ENCODE measurements around the gene SMYD2.

SMYD2 gene

GRCh38 chr1:214303141-214303930, 22.4 kb downstream of the SMYD2 start:
- DNase-seq: no peak

- no peak for DNase-seq
These were observed 24.3 kb downstream of the SMYD2 start for GRCh38 chr1:214305164-214305751.

GRCh38 chr1:214306269-214306668, 25.3 kb downstream of the SMYD2 start:
- no peak for DNase-seq

GRCh38 chr1:214310010-214310409, 29.1 kb downstream of the SMYD2 start:
- DNase-seq: no peak

GRCh38 chr1:214310777-214311690, 30.1 kb downstream of the SMYD2 start:
- DNase-seq: no peak

- DNase-seq: no peak
These were observed 31.6 kb downstream of the SMYD2 start for GRCh38 chr1:214312530-214313051.

GRCh38 chr1:214314178-214314843, 33.4 kb downstream of the SMYD2 start:
- no peak for DNase-seq

GRCh38 chr1:214316593-214316992, 35.6 kb downstream of the SMYD2 start:
- DNase-seq: no peak

- no peak for DNase-seq
These were observed 36.3 kb downstream of the SMYD2 start for GRCh38 chr1:214317300-214317699.

GRCh38 chr1:214317734-214318133, 36.8 kb downstream of the SMYD2 start:
- DNase-seq: no peak

- no peak for DNase-seq
These were observed 37.4 kb downstream of the SMYD2 start for GRCh38 chr1:214318356-214318755.

GRCh38 chr1:214318956-214319736, 38.2 kb downstream of the SMYD2 start:
- DNase-seq: no peak

GRCh38 chr1:214319938-214320337, 39.0 kb downstream of the SMYD2 start:
- no peak for DNase-seq

GRCh38 chr1:214321705-214322453, 40.9 kb downstream of the SMYD2 start:
- DNase-seq: no peak

GRCh38 chr1:214324896-214325800, 44.2 kb downstream of the SMYD2 start:
- no peak for DNase-seq

GRCh38 chr1:214326406-214326805, 45.4 kb downstream of the SMYD2 start:
- no peak for DNase-seq

- no peak for DNase-seq
These were observed 46.6 kb downstream of the SMYD2 start for GRCh38 chr1:214327514-214327913.

- DNase-seq: peak; percentile 67
These were observed 48.0 kb downstream of the SMYD2 start for GRCh38 chr1:214328770-214329469.

- DNase-seq: no peak
These were observed 48.7 kb downstream of the SMYD2 start for GRCh38 chr1:214329470-214330220.

Data from 8988T (cell line).